GM23248 (cell line): Measurements from ENCODE around the gene SYT2. TPM values are rescaled to one million over a fixed set of nuclear protein-coding genes. Genes with fewer than 3 reads are reported as not detected.
A peak's percentile ranks its signal among the peaks of the same experiment; 100 is the strongest.

ENCODE experiments used
- DNase-seq: peaks from one replicate; pipeline ENCODE4 v3.0.0-alpha.2; 2015
- H2AFZ ChIP-seq: fragments of 200-600 bp; sonication (generic); 2 replicates; pipeline ENCODE4 v1.6.1; 2016; ENCODE audit warnings: antibody characterized with exemption
- H3F3A ChIP-seq: fragments of 200-600 bp; sonication (generic); 2 replicates; pipeline ENCODE4 v1.6.1; 2016; ENCODE audit warnings: mild to moderate bottlenecking, antibody characterized with exemption, mixed run types; ENCODE audit not compliant: insufficient read depth
- H3K27ac ChIP-seq: fragments of 200-600 bp; sonication (generic); 2 replicates; pipeline ENCODE4 v1.5.1; 2016; ENCODE audit warnings: mild to moderate bottlenecking
- H3K27me3 ChIP-seq: fragments of 200-600 bp; sonication (generic); replicated peaks from 2 replicates; pipeline ENCODE4 v1.6.1; 2016; ENCODE audit warnings: mild to moderate bottlenecking; ENCODE audit not compliant: insufficient read depth
- H3K36me3 ChIP-seq: fragments of 200-600 bp; sonication (generic); 2 replicates; pipeline ENCODE4 v1.6.1; 2016; ENCODE audit warnings: low read depth, mild to moderate bottlenecking
- H3K4me1 ChIP-seq: fragments of 200-600 bp; sonication (generic); 2 replicates; pipeline ENCODE4 v1.6.1; 2016; ENCODE audit warnings: mild to moderate bottlenecking; ENCODE audit not compliant: insufficient read depth
- H3K4me2 ChIP-seq: fragments of 200-600 bp; sonication (generic); one replicate; pipeline ENCODE4 v1.6.1; 2016; ENCODE audit warnings: mild to moderate bottlenecking; ENCODE audit not compliant: unreplicated experiment
- H3K4me3 ChIP-seq: fragments of 200-600 bp; sonication (generic); 2 replicates; pipeline ENCODE4 v1.5.1; 2016; ENCODE audit warnings: mild to moderate bottlenecking
- H3K79me2 ChIP-seq: fragments of 200-600 bp; sonication (generic); 2 replicates; pipeline ENCODE4 v1.6.1; 2016; ENCODE audit warnings: mild to moderate bottlenecking; ENCODE audit not compliant: insufficient read depth
- H3K9ac ChIP-seq: fragments of 200-600 bp; sonication (generic); 2 replicates; pipeline ENCODE4 v1.6.1; 2016; ENCODE audit warnings: mild to moderate bottlenecking
- H3K9me2 ChIP-seq: fragments of 200-600 bp; sonication (generic); 2 replicates; pipeline ENCODE4 v1.6.1; 2016; ENCODE audit warnings: mixed run types, mild to moderate bottlenecking, moderate library complexity; ENCODE audit not compliant: insufficient read depth
- H3K9me3 ChIP-seq: fragments of 200-600 bp; sonication (generic); one replicate; pipeline ENCODE4 v1.6.1; 2017; ENCODE audit warnings: low read depth
- H4K20me1 ChIP-seq: fragments of 200-600 bp; sonication (generic); 2 replicates; pipeline ENCODE4 v1.6.0; 2016; ENCODE audit not compliant: insufficient read depth
- EZH2 ChIP-seq: fragments of 200-600 bp; sonication (generic); IDR thresholded peaks from 2 replicates; pipeline ENCODE4 v1.6.1; 2018; ENCODE audit warnings: antibody characterized with exemption, mild to moderate bottlenecking; ENCODE audit not compliant: insufficient read depth, poor library complexity, severe bottlenecking
- EZH2phosphoT487 ChIP-seq: fragments of 200-600 bp; sonication (generic); IDR thresholded peaks from 2 replicates; pipeline ENCODE4 v1.6.1; 2018; ENCODE audit warnings: antibody characterized with exemption, moderate library complexity, mild to moderate bottlenecking, low read depth; ENCODE audit not compliant: insufficient read depth
- WGBS, 2 experiments: methylation state at CpG; one replicate each; pipeline ENCODE4 v1.1.6; 2015 to 2017; ENCODE audit warnings: low lambda C conversion rate in 2 of 2, low coverage in 1 of 2; ENCODE audit errors: missing lambda C conversion rate in 2 of 2; 5-methylcytosine and 5-hydroxymethylcytosine counted together
- in situ Hi-C: fragments of 300-500 bp; cut with MboI; formaldehyde crosslinking; loops from 2 replicates; pipeline ENCODE4 v1.15.0; 2020
- polyA plus RNA-seq: library from polyadenylated mRNA; unstranded; fragments of >200 nt; fragmentation: Nextera tagmentation; extraction: Ambion mirVana; gene quantifications from 2 replicates; pipeline ENCODE4 v1.2.1, GENCODE V29; 2016
- total RNA-seq: library from RNA; depleted of rRNA; stranded (reverse); fragments of >200 nt; shearing (Covaris generic); gene quantifications from 2 replicates; pipeline ENCODE4 v1.2.3, GENCODE V29; 2014

SYT2 gene
- total and polyA plus RNA-seq, 2 experiments from 2014 or later = 0.05 TPM; not detected in 1

- H3F3A ChIP-seq = no peaks in the 10 kb centered on the region
- DNase-seq = no peak
- H3K9me2 ChIP-seq = no peaks in the 10 kb centered on the region
- H3K79me2 ChIP-seq = no peaks in the 10 kb centered on the region
- no peak overlapping the region for H3K4me2 ChIP-seq
- H3K4me1 ChIP-seq = no peaks in the 10 kb centered on the region
- no peak overlapping the region for H3K9ac ChIP-seq
- H3K36me3 ChIP-seq = no peaks in the 10 kb centered on the region
- H3K27ac ChIP-seq = no peak overlapping the region
- no peak overlapping the region for H3K4me3 ChIP-seq
- in situ Hi-C loops = loop anchor here (10.0 kb wide), 1 partner anchor 92 kb away; no protein-coding TSS in a partner anchor
- WGBS, 2 experiments = 90 to 93% methylated on average over 3 of the region's 3 CpGs
- TF ChIP-seq EZH2 (no peak), EZH2phosphoT487 (no peak)
- no peak overlapping the region for H2AFZ ChIP-seq
- H3K9me3 ChIP-seq = no peaks in the 10 kb centered on the region
- no peaks in the 10 kb centered on the region for H4K20me1 ChIP-seq
- no peaks in the 10 kb centered on the region for H3K27me3 ChIP-seq
These were observed 113.0 kb downstream of the SYT2 start for GRCh38 chr1:202597090-202597761.

- Histone ChIP-seq H2AFZ (no peak overlapping the region), H3K9me3 (no peaks in the 10 kb centered on the region), H3K27me3 (no peaks in the 10 kb centered on the region), H3K9me2 (no peaks in the 10 kb centered on the region), H3K27ac (no peak overlapping the region), H3K4me1 (no peaks in the 10 kb centered on the region), H4K20me1 (no peaks in the 10 kb centered on the region), H3K4me2 (no peak overlapping the region), H3K36me3 (no peaks in the 10 kb centered on the region), H3F3A (no peaks in the 10 kb centered on the region), H3K79me2 (no peaks in the 10 kb centered on the region), H3K9ac (no peak overlapping the region), H3K4me3 (no peak overlapping the region)
- no peak for TF ChIP-seq EZH2
- no peak for TF ChIP-seq EZH2phosphoT487
- in situ Hi-C loops = loop anchor here (10.0 kb wide), 1 partner anchor 92 kb away; no protein-coding TSS in a partner anchor
- WGBS, 2 experiments = 86 to 89% methylated on average over 13 of the region's 13 CpGs
- DNase-seq = no peak
These were observed 113.6 kb downstream of the SYT2 start for GRCh38 chr1:202596638-202597037.

- in situ Hi-C loops = loop anchor here (10.0 kb wide), 1 partner anchor 89 kb away; no protein-coding TSS in a partner anchor
- H3K9me2 ChIP-seq = no peaks in the 10 kb centered on the region
- H3K4me3 ChIP-seq = no peak overlapping the region
- no peak overlapping the region for H3K4me2 ChIP-seq
- H4K20me1 ChIP-seq = no peaks in the 10 kb centered on the region
- TF ChIP-seq EZH2phosphoT487 (no peak), EZH2 (no peak)
- no peaks in the 10 kb centered on the region for H3K36me3 ChIP-seq
- H3F3A ChIP-seq = peaks cover 5% of the 10 kb centered on the region; the same call in 1 of the 2 replicates
- H3K4me1 ChIP-seq = peaks cover 13% of the 10 kb centered on the region
- H3K79me2 ChIP-seq = no peaks in the 10 kb centered on the region
- no peaks in the 10 kb centered on the region for H3K9me3 ChIP-seq
- WGBS, 2 experiments = 77 to 82% methylated on average over 4 of the region's 4 CpGs
- no peaks in the 10 kb centered on the region for H3K27me3 ChIP-seq
- H2AFZ ChIP-seq = no peak overlapping the region
- DNase-seq = peak; percentile 27
- no peak overlapping the region for H3K9ac ChIP-seq
- H3K27ac ChIP-seq = no peak overlapping the region
These were observed 116.4 kb downstream of the SYT2 start for GRCh38 chr1:202593845-202594244.

GRCh38 chr1:202592146-202592545 is 118.1 kb downstream of the SYT2 start:
- Histone ChIP-seq H3K9ac (no peak overlapping the region), H3K27ac (no peak overlapping the region), H3K4me1 (peaks cover 27% of the 10 kb centered on the region), H3K4me3 (no peak overlapping the region), H4K20me1 (no peaks in the 10 kb centered on the region), H2AFZ (no peak overlapping the region), H3K79me2 (no peaks in the 10 kb centered on the region), H3K9me3 (no peaks in the 10 kb centered on the region), H3K9me2 (no peaks in the 10 kb centered on the region), H3K36me3 (no peaks in the 10 kb centered on the region), H3K4me2 (no peak overlapping the region), H3F3A (peaks cover 15% of the 10 kb centered on the region), H3K27me3 (no peaks in the 10 kb centered on the region)
- TF ChIP-seq EZH2phosphoT487 (no peak), EZH2 (no peak)
- in situ Hi-C loops = loop anchor here (10.0 kb wide), 1 partner anchor 87 kb away; no protein-coding TSS in a partner anchor
- DNase-seq = peak; percentile 16
- 77 to 79% methylated on average over 5 to 7 of the region's 7 CpGs for WGBS, 2 experiments
